Measurements from ENCODE around the gene LYPD4.
"Not testable (repeated sequence)": the region's sequence is repeated elsewhere in the genome, so short reads cannot be mapped to it uniquely, and the experiment has no call there.

The LYPD4 gene

DNA sequence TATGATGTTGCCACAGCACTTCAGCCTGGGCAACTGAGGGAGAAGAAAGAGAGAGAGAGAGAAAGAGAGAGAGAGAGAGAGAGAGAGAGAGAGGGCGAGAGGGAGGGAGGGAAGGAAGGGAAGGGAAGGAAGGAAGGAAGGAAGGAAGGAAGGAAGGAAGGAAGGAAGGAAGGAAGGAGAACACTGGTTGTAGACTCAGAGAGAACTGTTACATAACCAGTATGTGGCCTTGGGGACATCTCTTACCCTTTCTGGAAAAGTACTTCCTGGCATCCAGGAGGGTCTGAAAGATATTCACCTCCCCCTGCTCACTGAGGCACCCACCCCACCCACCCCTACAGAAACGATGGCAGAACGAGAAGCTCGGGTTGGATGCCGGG lies 35.8 kb upstream of the LYPD4 start:
- DNase-seq (ENCODE audit: low read depth in 2 of 2) = no peak
- no peak overlapping the region for H3K4me3 ChIP-seq (replicated peaks in 1 of 2; ENCODE audit: low read depth in 2 of 2, low read length in 2 of 2)
- no peak for TF ChIP-seq CTCF (IDR thresholded peaks at IDR 0.05; ENCODE audit: low read depth, low read length)

DNA sequence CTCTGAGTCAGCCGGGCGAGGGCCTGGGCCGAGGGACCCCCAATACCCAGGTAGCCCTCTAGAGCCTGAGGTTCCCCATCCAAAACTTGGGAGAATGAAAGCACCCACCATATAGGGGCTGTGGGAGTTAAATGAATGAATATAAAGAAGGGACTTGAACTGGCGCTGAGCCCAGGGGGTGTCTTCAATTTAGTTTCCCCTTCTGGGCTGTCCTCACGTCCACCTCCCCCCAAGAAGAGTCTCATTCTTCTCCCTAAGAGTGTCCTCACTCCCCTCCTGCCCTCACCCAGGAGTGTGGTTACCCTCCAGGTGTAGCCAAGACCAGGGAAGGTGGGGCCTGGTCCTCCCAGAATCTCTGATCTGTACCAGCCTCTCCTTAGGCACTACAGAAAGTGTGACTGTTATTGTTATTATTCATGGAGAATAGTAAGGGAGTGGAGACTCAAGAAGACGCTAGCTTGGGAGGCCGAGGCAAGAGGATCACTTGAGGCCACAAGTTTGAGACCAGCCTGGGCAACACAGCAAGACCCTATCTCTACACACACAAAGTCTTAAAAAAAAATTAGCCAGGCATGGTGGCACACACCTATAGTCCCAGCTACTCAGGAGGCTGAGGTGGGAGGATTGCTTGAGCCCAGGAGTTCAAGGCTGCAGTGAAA lies 35.3 kb upstream of the LYPD4 start:
- no peak for TF ChIP-seq CTCF (IDR thresholded peaks at IDR 0.05; ENCODE audit: low read depth, low read length)
- no peak overlapping the region for H3K4me3 ChIP-seq (replicated peaks in 1 of 2; ENCODE audit: low read depth in 2 of 2, low read length in 2 of 2)
- no peak for DNase-seq (ENCODE audit: low read depth in 2 of 2)

DNA sequence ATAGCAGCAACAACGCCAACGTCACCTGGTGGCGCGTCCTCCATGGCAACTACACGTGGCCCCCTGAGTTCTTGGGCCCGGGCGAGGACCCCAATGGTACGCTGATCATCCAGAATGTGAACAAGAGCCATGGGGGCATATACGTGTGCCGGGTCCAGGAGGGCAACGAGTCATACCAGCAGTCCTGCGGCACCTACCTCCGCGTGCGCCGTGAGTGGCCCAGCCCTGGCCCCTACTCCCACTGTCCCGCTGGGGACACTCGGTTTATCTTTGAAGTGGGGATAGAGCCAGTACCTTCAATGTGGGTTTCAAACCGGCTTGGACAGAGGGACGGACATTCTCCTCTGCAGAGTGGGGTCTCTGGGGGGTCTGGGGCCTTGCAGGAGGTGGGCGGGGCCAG lies 34.6 kb upstream of the LYPD4 start:
- DNase-seq (ENCODE audit: low read depth in 2 of 2) = no peak
- H3K4me3 ChIP-seq (replicated peaks in 1 of 2; ENCODE audit: low read depth in 2 of 2, low read length in 2 of 2) = no peak overlapping the region
- TF ChIP-seq CTCF (IDR thresholded peaks at IDR 0.05; ENCODE audit: low read depth, low read length) = no peak

GRCh38 chr19:41877916-41878905 lies 33.7 kb upstream of the LYPD4 start:
- H3K4me3 ChIP-seq (replicated peaks in 1 of 2; ENCODE audit: low read depth in 2 of 2, low read length in 2 of 2) = no peak overlapping the region
- TF ChIP-seq CTCF (IDR thresholded peaks at IDR 0.05; ENCODE audit: low read depth, low read length) = no peak
- no peak for DNase-seq (ENCODE audit: low read depth in 2 of 2)

- TF ChIP-seq CTCF (IDR thresholded peaks at IDR 0.05; ENCODE audit: low read depth, low read length) = no peak
- no peak within 1 kb of the TSS for H3K4me3 ChIP-seq (replicated peaks in 1 of 2; ENCODE audit: low read depth in 2 of 2, low read length in 2 of 2)
- no peak for DNase-seq (ENCODE audit: low read depth in 2 of 2)
Observed at GRCh38 chr19:41876847-41877832, 32.7 kb upstream of the LYPD4 start, which contains the start of gene CD79A. Gene CD79A (plus strand): TSS chr19:41877279. CDS start chr19:41877305, 26 bp downstream.

- H3K4me3 ChIP-seq (replicated peaks in 1 of 2; ENCODE audit: low read depth in 2 of 2, low read length in 2 of 2); DNase-seq (ENCODE audit: low read depth in 2 of 2): not testable (repeated sequence)
Observed at GRCh38 chr19:41875973-41876372, 31.5 kb upstream of the LYPD4 start.

Measured in cardiac fibroblast (primary cell).